ENCODE data around the gene RNF157.

- no peak for TF ChIP-seq CTCF (IDR thresholded peaks at IDR 0.05)
- no peak for TF ChIP-seq POLR2A (IDR thresholded peaks at IDR 0.05)
- TF ChIP-seq POLR2AphosphoS5 (IDR thresholded peaks at IDR 0.05): peak in 1 of 2 donors; percentile 55
Measured at GRCh38 chr17:76196675-76197074, 43.6 kb downstream of the RNF157 start.
